HEK293T (cell line): Measurements from ENCODE around the gene TBC1D1.

ENCODE experiments used
- CTCF ChIA-PET: fragments of 350-600 bp; formaldehyde crosslinking; extraction: SDS; loops from one replicate; lab custom pipeline; 2021; ENCODE audit warnings: antibody characterized with exemption, inconsistent platforms; lab: Yijun Ruan, JAX
- POLR2A ChIA-PET: fragments of 350-600 bp; formaldehyde crosslinking; extraction: SDS; loops from one replicate; lab custom pipeline; 2020; ENCODE audit warnings: antibody characterized with exemption, inconsistent platforms; lab: Yijun Ruan, JAX
- DNase-seq: peaks from one replicate; pipeline ENCODE4 v3.0.0; 2012; ENCODE audit warnings: mixed read lengths; ENCODE audit errors: extremely low spot score
- ARNT ChIP-seq: fragments of 450-650 bp; IDR thresholded peaks from 2 replicates; pipeline ENCODE4 v1.6.1; 2017; ENCODE audit warnings: mild to moderate bottlenecking
- BHLHE40 ChIP-seq: fragments of 450-650 bp; IDR thresholded peaks from 2 replicates; pipeline ENCODE4 v1.6.1; 2016; ENCODE audit warnings: mild to moderate bottlenecking, moderate library complexity, borderline replicate concordance
- CTBP1 ChIP-seq: fragments of 450-650 bp; IDR thresholded peaks from 2 replicates; pipeline ENCODE4 v1.6.1; 2016; ENCODE audit warnings: borderline replicate concordance
- ELF4 ChIP-seq: fragments of 450-650 bp; IDR thresholded peaks from 2 replicates; pipeline ENCODE4 v1.6.1; 2017; ENCODE audit warnings: antibody characterized with exemption
- FOXA1 ChIP-seq: fragments of 450-650 bp; IDR thresholded peaks from 2 replicates; pipeline ENCODE4 v1.6.1; 2016; ENCODE audit warnings: mild to moderate bottlenecking
- FOXK2 ChIP-seq: fragments of 450-650 bp; IDR thresholded peaks from 2 replicates; pipeline ENCODE4 v1.6.1; 2016; ENCODE audit warnings: mild to moderate bottlenecking
- FOXM1 ChIP-seq: fragments of 450-650 bp; IDR thresholded peaks from 2 replicates; pipeline ENCODE4 v1.6.1; 2017; ENCODE audit warnings: mild to moderate bottlenecking, borderline replicate concordance
- HDGF ChIP-seq: fragments of 450-650 bp; IDR thresholded peaks from 2 replicates; pipeline ENCODE4 v1.6.1; 2017; ENCODE audit warnings: antibody characterized with exemption, borderline replicate concordance
- L3MBTL2 ChIP-seq: fragments of 450-650 bp; conservative IDR thresholded peaks from 2 replicates; pipeline ENCODE4 v1.6.1; 2016; ENCODE audit warnings: mild to moderate bottlenecking
- LEF1 ChIP-seq: fragments of 450-650 bp; IDR thresholded peaks from 2 replicates; pipeline ENCODE4 v1.6.1; 2017; ENCODE audit warnings: mild to moderate bottlenecking, borderline replicate concordance
- NFRKB ChIP-seq: fragments of 450-650 bp; IDR thresholded peaks from 2 replicates; pipeline ENCODE4 v1.6.1; 2016; ENCODE audit warnings: mild to moderate bottlenecking, moderate library complexity
- SP1 ChIP-seq: fragments of 450-650 bp; IDR thresholded peaks from 2 replicates; pipeline ENCODE4 v1.6.1; 2017
- SUZ12 ChIP-seq: fragments of 450-650 bp; IDR thresholded peaks from 2 replicates; pipeline ENCODE4 v1.6.1; 2016; ENCODE audit warnings: mild to moderate bottlenecking
- TARDBP ChIP-seq: fragments of 450-650 bp; IDR thresholded peaks from 2 replicates; pipeline ENCODE4 v1.6.1; 2016
- ZNF384 ChIP-seq: fragments of 450-650 bp; IDR thresholded peaks from 2 replicates; pipeline ENCODE4 v1.6.1; 2016
- TF ChIP-seq, protein P1 (sequence below): fragments of 450-650 bp; IDR thresholded peaks from 2 replicates; pipeline ENCODE4 v1.6.1; 2016

Gene TBC1D1

DNA sequence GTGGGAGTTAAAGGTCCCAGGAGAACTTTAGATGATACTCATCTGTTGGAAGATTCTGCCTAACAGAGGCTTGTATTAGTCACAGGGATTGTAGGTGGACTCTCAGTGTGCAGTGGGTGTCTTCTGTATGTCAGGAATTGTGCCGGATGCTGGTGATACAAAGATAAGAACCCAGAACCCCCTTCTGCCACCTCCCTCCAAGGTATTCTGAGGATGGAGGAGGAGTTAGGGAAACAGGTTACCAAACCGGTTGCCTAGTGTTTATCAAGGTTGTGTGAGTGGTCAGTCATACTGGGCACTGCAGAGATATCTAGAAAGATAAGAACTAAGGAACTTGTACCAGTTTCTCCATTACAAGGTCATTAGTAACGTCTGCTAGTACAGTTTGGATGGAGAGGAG, 130.9 kb downstream of the TBC1D1 start:
- no peak for DNase-seq
- TF ChIP-seq ZNF384 (no peak), L3MBTL2 (no peak), FOXA1 (no peak), SUZ12 (no peak), LEF1 (no peak), ELF4 (no peak), NFRKB (no peak), BHLHE40 (no peak), FOXM1 (no peak), ARNT (no peak), HDGF (no peak), SP1 (no peak), CTBP1 (no peak), TARDBP (no peak), FOXK2 (no peak)
- TF ChIP-seq, protein P1, sequence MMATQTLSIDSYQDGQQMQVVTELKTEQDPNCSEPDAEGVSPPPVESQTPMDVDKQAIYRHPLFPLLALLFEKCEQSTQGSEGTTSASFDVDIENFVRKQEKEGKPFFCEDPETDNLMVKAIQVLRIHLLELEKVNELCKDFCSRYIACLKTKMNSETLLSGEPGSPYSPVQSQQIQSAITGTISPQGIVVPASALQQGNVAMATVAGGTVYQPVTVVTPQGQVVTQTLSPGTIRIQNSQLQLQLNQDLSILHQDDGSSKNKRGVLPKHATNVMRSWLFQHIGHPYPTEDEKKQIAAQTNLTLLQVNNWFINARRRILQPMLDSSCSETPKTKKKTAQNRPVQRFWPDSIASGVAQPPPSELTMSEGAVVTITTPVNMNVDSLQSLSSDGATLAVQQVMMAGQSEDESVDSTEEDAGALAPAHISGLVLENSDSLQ = no peak
- POLR2A ChIA-PET = no interaction called here
- CTCF ChIA-PET = interaction anchor here (1.2 kb wide), 1 partner anchor 14 kb away, joined by 4 read pairs; no protein-coding TSS in a partner anchor

DNA sequence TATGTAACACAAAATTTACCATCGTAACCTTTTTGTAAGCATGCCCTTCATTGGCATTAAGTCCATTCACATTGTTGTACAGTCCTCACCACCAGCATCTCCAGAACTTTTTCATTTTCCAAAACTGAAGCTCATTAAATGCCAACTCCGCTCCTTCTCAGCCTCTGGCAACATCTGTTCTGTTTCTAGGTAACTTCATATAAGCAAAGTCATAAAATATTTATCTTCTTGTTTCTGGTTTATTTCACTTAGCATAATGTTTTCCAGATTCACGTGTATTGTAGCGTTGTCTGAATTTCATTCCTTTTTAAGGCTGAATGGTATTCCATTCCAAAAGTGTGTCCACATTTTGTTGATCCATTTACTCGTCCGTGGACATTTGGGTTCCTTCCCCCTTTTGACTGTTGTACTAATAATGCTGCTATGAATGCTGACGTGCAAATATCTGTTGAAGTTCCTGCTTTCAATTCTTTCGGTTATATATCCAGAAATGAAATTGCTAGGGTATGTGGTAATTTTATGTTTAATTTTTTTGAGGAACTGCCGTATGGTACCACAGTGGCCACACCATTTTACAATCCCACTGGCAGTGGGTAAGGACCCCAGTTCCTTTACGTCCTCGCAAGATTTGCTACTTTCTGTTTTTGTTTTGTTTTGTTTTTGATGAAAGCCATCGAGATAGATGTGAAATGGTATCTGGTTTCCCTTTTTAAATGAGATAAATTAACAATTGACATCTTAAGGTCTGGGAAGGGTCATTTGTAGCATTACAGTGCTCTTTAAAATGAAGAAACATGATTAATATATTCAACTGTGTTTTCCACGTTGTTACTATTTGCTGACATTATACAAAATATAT, 132.7 kb downstream of the TBC1D1 start:
- no peak for DNase-seq
- POLR2A ChIA-PET = no interaction called here
- CTCF ChIA-PET = interaction anchor here (1.1 kb wide), 1 partner anchor 213 kb away, joined by 3 read pairs; no protein-coding TSS in a partner anchor
- no peak for TF ChIP-seq SP1
- TF ChIP-seq, protein P1 = peak; percentile 73; the same call in 1 of the 2 replicates

DNA sequence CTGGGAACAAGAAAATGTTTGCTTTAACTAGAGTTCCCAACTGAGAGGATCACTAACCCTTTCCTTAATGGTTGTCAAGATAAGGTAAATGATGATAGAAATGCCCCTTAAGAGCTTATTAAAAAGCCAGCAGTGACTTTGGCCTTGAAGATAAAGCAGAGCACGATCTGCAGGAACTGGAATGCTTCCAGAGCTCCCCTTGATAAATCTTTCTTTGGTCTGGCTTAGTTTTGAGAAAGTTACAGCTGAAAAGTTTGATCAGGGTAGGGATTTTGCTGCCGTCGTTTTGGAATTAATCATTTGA, 133.3 kb downstream of the TBC1D1 start:
- TF ChIP-seq, protein P1 = peak; percentile 66
- TF ChIP-seq ELF4 (no peak), CTBP1 (0 out of 2 replicates have a peak, but pooled peaks have one; percentile 64), SP1 (no peak), L3MBTL2 (no peak), FOXA1 (no peak), SUZ12 (no peak), ZNF384 (no peak), ARNT (no peak), FOXK2 (no peak)
- DNase-seq = peak; percentile 27
- POLR2A ChIA-PET = no interaction called here
- CTCF ChIA-PET = interaction anchor here (1.1 kb wide), 1 partner anchor 214 kb away, joined by 3 read pairs; no protein-coding TSS in a partner anchor

DNA sequence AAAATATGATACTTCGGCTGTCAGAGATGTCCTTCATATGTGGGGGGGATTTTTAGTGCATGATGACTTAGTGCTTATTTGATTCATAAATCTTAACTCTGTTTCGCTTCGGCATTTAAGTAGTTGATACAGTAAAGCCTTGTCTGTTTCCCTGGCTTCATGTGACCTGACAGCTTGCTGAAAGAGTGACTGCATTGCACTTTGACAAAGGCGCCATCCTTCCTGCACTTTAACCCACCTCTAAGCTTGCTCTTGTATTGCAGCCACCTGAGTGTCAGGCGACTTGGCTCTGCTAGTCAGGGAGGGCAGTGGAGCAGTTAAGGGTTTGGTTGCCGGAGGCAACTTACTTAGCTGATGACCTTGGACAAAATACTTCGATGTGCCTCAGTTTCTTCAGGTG, 134.8 kb downstream of the TBC1D1 start:
- ChIA-PET POLR2A (no interaction called here), CTCF (interaction anchor here (0.6 to 1.1 kb wide), 2 partner anchors 10 to 43 kb away, joined by 3 to 5 read pairs; no protein-coding TSS in a partner anchor)
- TF ChIP-seq ZNF384 = no peak
- TF ChIP-seq TARDBP = no peak
- no peak for TF ChIP-seq BHLHE40
- TF ChIP-seq FOXA1 = no peak
- TF ChIP-seq SUZ12 = no peak
- no peak for DNase-seq

DNA sequence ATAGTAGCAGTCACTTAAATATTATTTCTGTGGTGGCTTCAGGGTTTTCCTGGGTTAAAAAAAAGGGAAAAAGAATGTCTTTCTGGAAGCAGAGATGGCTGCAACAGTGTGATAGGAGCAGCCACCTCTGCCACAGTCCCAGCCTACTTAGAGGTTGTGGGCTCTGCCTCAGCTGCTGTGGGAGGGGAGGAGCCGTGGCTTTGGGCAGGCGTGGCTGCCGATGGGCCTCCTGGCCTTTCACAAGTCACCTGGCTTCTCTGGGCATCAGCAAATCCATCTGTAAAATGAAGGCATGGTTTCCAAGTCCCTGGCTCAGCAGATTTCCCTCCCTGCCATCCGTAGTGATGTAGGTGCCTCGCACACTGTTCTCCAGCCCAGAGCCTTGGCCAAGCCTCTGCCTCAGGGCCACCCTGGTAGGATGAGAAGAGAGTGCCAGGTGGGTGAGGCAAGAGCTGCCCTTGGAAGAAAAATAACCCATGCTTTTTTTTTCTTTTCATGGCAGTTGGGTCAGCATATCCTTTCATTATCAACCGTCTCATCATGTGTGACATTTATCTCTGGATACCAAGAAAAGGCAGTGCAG, 135.4 kb downstream of the TBC1D1 start:
- DNase-seq = no peak
- POLR2A ChIA-PET = no interaction called here
- TF ChIP-seq FOXK2 = no peak
- no peak for TF ChIP-seq ZNF384
- no peak for TF ChIP-seq BHLHE40
- no peak for TF ChIP-seq HDGF
- TF ChIP-seq LEF1 = no peak
- TF ChIP-seq SUZ12 = no peak
- TF ChIP-seq NFRKB = no peak
- TF ChIP-seq FOXM1 = no peak
- TF ChIP-seq ELF4 = no peak
- TF ChIP-seq CTBP1 = no peak
- no peak for TF ChIP-seq L3MBTL2
- CTCF ChIA-PET = interaction anchor here (0.6 kb wide), 1 partner anchor 43 kb away, joined by 3 read pairs; no protein-coding TSS in a partner anchor

DNA sequence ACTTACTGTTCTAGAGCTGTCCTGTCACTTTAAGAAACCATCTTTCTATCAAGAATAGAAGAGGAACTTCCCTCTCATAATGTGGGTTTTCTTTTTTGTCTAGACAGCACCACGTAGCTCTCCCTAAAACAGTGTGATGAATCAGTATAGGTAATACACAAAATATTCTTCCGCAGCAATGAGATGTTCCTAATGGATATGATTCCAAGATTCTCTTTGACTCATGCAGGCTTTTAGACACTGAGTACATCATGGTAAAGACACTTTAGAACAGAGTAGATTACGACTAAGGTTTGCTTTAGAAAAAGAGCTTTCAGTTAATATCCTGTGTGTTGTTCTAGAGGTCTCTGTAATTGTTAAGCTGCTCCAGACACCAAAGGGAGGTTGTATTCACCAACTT, 139.1 kb downstream of the TBC1D1 start:
- TF ChIP-seq, protein P1 = no peak
- ChIA-PET CTCF (interaction anchor here (2.2 kb wide), 1 partner anchor 228 kb away, joined by 6 read pairs; no protein-coding TSS in a partner anchor), POLR2A (no interaction called here)
- no peak for DNase-seq
